ENCODE results near the gene CHIC2. TPM values are rescaled to one million over a fixed set of nuclear protein-coding genes. Genes with fewer than 3 reads are reported as not detected.

Gene CHIC2
- total and polyA plus RNA-seq, 2 of the 8 experiments (the other 6 are each of a cell fraction or from before 2014, with no cell fraction given): 4.5 to 10.9 TPM

GRCh38 chr4:54001668-54002365, 62.6 kb downstream of the CHIC2 start:
- Histone ChIP-seq H3K23ac (ENCODE audit: insufficient read length) (no peak overlapping the region), H3K79me2 (ENCODE audit: control insufficient read depth in 1 of 2, insufficient read depth in 2 of 2, low read length in 2 of 2) (no peaks in the 10 kb centered on the region), H2BK120ac (replicated peaks; ENCODE audit: low read depth, low read length) (no peak overlapping the region), H2BK20ac (ENCODE audit: low read length) (no peak overlapping the region), H3K4me2 (ENCODE audit: insufficient read depth in 1 of 2, low read depth in 2 of 2, low read length in 2 of 2) (peak overlapping the region; percentile 40 to 43; a peak in 3 of 4 replicates), H3K79me1 (ENCODE audit: low read depth, low read length) (no peaks in the 10 kb centered on the region), H3K27me3 (replicated peaks in 1 of 4; ENCODE audit: control insufficient read depth in 3 of 4, extremely low read depth in 1 of 4, insufficient read depth in 3 of 4, low read length in 3 of 4) (no peaks in the 10 kb centered on the region), H4K5ac (ENCODE audit: insufficient read length, low read depth, low read length) (no peak overlapping the region), H2BK12ac (ENCODE audit: low read depth, low read length) (no peak overlapping the region), H3K4me3 (ENCODE audit: extremely low read depth in 1 of 4, insufficient read depth in 2 of 4, low read depth in 3 of 4, low read length in 4 of 4) (peak overlapping the region in 1 of 4 experiments; percentile 39; a peak in 1 of 8 replicates), H3K4me1 (replicated peaks in 1 of 4; ENCODE audit: control insufficient read depth in 3 of 4, insufficient read depth in 4 of 4, low read length in 3 of 4) (peaks cover 0 to 3% (median 1%) of the 10 kb centered on the region in 4 experiments; a peak in 4 of 7 replicates), H3K56ac (replicated peaks; ENCODE audit: insufficient read length, low read depth, low read length) (no peak overlapping the region), H3K18ac (ENCODE audit: extremely low read depth, low read length) (no peak overlapping the region), H4K8ac (ENCODE audit: extremely low read depth, insufficient read depth, low read length) (no peak overlapping the region), H3K23me2 (ENCODE audit: low read depth, low read length) (no peaks in the 10 kb centered on the region), H2AK5ac (ENCODE audit: low read depth, low read length) (no peak overlapping the region), H2BK5ac (ENCODE audit: low read depth, low read length) (no peak overlapping the region), H2AFZ (ENCODE audit: low read length) (0 out of 2 replicates have a peak overlapping the region, but pooled peaks have one; percentile 39), H4K91ac (replicated peaks; ENCODE audit: insufficient read length, low read length) (no peak overlapping the region), H3K4ac (replicated peaks; ENCODE audit: insufficient read length, low read depth, low read length) (no peak overlapping the region), H3K27ac (ENCODE audit: low read depth, low read length) (no peak overlapping the region), H3K9me3 (ENCODE audit: insufficient read depth in 2 of 2, low read depth in 1 of 2, low read length in 1 of 2) (no peaks in the 10 kb centered on the region), H3K9ac (replicated peaks in 1 of 4; ENCODE audit: extremely low read depth in 1 of 4, low read depth in 3 of 4, low read length in 3 of 4) (no peak overlapping the region), H3K14ac (ENCODE audit: insufficient read length) (no peak overlapping the region), H4K20me1 (replicated peaks in 1 of 2; ENCODE audit: control insufficient read depth in 1 of 2, insufficient read depth in 2 of 2, low read length in 2 of 2) (no peaks in the 10 kb centered on the region), H3K36me3 (ENCODE audit: control insufficient read depth in 2 of 4, insufficient read depth in 4 of 4, low read length in 3 of 4) (no peaks in the 10 kb centered on the region; a peak in 1 of 8 replicates), H2BK15ac (ENCODE audit: low read length) (no peak overlapping the region)
- FAIRE-seq (peak; percentile 79), DNase-seq (ENCODE audit: low read depth in 1 of 2, low spot score in 2 of 2) (peak in 1 of 2 experiments; percentile 5)
- CTCF ChIA-PET (ENCODE audit: partially characterized antibody): no interaction called here
- 0 out of 2 replicates have a peak, but pooled peaks have one; percentile 29 for TF ChIP-seq CEBPB (IDR thresholded peaks at IDR 0.05; ENCODE audit: low read depth, low read length)
- peak in 1 of 3 experiments; percentile 7; a peak in 1 of 4 replicates for TF ChIP-seq CTCF (IDR thresholded peaks at IDR 0.05; ENCODE audit: control extremely low read depth in 1 of 3, insufficient read depth in 1 of 3, low read depth in 1 of 3, low read length in 3 of 3)
- no peak for TF ChIP-seq SIRT6 (IDR thresholded peaks at IDR 0.05; ENCODE audit: low read length)
- POLR2A ChIA-PET (ENCODE audit: partially characterized antibody): no interaction called here
- 47% methylated on average over 10 of the region's 10 CpGs; no CpG with 5 or more reads in 1 of the 2 experiments for WGBS, 2 experiments (ENCODE audit: extremely low coverage in 1 of 2, insufficient coverage in 1 of 2, insufficient read length in 1 of 2, insufficient replicate concordance in 2 of 2, low coverage in 1 of 2, low lambda C conversion rate in 2 of 2, missing lambda C conversion rate in 1 of 2)

Data from H1 (cell line).